Jurkat, Clone E6-1 (cell line): ENCODE data around the gene SYNDIG1.
"Not testable (repeated sequence)": the region's sequence is repeated elsewhere in the genome, so short reads cannot be mapped to it uniquely, and the experiment has no call there.

Source experiments
- DNase-seq: peaks from one replicate; pipeline ENCODE4 v3.0.0-alpha.2; 2011; ENCODE audit warnings: low read depth, low spot score
- H3K4me3 ChIP-seq: 2 replicates; pipeline ENCODE4 v1.5.1; 2011; ENCODE audit warnings: mild to moderate bottlenecking, low read length, control low read depth, moderate library complexity

Gene SYNDIG1

DNA sequence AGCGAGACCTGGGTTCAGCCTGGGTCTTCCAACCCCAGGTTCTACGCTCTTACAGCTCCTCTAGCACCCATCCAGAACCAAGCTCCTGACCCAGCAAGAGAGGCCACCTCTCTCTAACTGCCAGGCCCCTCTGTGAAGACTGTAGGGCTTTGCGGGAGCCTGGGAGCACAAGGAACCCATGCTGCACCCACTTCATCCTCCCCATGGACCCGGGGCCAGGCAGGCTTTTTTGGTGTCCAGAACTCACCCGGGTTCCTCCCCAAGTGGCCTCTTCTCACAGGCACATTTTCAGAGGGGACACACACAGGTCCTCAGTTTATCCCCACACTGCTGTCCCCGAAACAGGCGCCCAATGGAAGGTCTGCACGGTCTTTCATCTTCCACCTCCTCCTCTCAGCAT, 145.9 kb downstream of the SYNDIG1 start:
- no peak overlapping the region for H3K4me3 ChIP-seq
- DNase-seq: no peak

DNA sequence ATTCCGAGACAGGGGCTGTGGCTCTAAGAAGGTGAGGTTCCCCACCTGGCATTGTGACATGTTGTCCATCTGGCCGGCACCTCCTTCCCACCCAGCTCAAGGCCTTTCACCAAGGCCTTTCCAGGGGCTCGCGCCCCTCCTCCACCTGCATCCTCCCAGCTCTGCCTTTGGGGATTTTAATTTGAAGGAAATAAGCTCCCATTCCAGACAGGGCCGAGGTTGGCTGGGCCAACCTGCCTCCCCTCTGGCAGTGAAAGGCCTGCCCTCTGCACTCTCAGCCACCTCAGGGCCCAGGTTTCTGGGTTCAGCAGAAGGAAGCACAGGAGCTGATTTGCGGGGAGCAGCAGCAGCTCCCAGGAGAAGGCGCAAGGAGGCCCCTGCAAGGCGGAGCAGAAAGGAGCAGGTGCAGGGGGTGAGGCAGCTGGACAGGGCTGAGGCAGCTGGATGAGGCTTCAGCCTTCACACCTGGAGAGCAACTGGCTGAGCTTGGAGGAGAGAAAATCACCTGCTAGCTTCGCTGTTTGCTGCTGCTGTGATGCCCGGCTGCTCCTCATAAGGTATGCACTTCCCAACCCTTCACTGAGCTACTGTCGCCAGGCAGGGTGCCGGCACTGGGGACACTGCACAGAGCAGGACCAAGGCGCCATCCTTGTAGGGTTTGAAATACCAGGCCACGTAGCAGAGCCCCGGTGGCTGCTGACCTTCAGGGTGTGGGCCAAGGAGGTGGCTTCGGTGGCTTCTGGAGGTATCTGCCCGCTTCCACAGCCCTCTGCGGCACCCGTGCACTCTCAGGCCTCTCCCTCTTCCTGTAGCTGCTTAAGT, 147.0 kb downstream of the SYNDIG1 start:
- no peak for DNase-seq

DNA sequence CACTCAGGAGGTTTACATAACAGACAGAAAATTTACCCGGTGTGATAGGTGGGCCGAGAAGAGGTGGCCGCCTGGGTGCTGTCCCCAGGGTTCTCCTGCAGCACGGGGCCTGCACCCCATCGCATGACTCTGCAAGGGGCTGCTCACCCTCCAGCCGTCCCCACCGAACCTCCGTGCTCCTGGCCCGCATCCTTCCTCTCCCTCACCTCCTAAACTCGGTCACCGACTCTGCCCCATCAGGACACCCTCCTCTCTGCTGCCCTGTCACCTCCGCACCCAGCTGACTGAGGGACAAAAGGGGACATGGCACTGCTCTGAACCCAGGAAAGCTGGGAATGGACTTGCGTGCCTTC, 147.6 kb downstream of the SYNDIG1 start:
- no peak for DNase-seq
- no peak overlapping the region for H3K4me3 ChIP-seq

More for the DNA sequence above, 147.0 kb downstream of the SYNDIG1 start:
- no peak overlapping the region for H3K4me3 ChIP-seq

DNA sequence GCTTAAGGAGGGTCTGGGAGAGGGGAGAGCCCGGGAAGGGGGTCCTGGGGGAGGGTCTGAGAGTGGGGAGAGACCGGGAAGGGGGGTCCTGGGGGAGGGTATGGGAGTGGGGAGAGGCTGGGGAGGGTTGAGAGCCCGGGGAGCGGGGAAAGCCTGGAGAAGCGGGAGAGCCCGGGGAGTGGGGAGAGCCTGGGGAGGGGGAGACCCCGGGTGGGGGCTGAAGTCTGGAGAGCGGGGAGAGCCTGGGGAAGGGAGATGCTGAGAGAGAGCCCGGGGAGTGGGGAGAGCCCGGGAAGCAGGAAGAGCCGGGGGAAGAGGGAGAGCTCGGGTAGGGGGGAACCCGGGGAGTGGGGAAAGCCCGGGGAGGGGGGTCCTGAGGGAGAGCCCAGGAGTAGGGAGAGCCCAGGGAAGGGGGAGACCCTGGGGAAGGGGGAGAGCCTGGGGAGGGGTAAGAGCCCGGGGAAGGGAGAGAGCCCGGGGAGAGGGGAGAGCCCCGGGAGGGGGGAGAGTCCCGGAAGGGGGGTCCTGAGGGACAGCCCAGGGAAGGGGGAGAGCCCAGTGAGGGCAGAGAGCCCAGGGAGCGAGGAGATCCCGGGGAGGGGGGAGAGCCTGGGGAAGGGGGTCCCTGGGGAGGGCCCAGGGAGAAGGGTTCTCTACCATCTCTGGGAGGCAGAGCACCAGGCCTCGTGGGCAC, 148.5 kb downstream of the SYNDIG1 start:
- H3K4me3 ChIP-seq: no peak overlapping the region

DNA sequence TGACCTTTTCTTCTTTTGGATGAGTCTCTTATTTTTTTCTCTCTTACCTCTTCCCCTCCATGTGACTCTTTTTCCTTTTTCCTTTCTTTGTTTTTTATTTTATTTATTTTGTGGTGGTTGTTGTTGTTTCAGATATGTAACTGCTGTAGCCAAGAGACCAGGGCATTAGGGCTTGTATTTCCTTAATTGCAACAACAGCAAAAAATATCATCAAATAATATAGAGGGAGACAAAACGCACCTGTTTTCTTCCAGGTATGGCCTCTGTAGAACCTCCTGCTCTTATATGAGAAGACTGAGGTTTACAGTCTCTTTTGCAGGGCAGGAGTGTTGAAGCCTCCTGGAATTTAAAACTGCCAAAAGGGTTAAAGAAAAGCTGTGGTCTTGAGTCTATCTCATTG, 149.3 kb downstream of the SYNDIG1 start:
- no peak overlapping the region for H3K4me3 ChIP-seq
- no peak for DNase-seq

More for the DNA sequence above, 148.5 kb downstream of the SYNDIG1 start:
- DNase-seq: no peak

DNA sequence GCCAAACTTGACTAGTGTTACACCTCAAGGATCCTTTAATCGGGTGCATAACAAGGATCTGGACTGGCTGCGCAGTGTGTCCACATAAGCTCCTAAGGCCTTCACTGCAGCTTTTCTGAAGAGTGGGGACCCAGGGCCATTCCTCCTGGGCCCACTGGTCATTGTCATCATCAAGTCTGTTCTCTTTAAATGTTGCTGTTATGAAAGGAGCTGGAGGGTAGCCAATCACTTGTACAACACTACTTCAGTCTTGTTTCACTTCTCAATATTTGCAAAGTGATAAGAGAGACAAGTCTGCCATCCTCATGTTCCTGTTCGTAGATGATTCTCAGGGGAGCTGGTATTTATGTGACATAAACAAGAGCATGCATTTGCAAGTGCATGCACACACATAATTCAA, 149.8 kb downstream of the SYNDIG1 start:
- no peak overlapping the region for H3K4me3 ChIP-seq
- DNase-seq: no peak

DNA sequence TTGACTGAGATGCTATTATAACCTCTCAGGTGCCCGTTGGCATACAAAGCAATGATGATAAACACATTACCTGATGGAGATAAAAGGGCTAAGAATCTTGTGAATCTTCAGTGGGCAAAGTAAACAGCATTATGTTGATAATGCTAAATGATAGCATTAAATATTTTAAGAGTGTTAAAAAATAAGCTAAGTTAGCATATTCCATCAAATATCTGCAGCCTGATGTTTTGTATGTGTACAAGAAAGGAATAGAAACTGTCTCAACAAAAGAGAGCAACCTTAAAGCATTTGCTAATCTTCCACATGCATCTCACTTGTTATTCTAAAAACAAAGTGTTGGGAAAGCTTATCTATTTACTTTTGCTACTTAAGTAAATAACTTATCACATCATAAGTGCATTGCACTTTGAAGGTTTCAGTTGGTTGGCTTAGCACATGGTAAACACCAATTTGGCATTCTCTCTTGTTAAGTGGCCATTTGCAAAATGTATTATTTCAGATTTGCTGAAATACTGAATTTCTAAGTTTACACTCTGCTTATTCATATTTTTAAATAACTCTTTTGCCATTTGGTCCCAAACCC, 151.6 kb downstream of the SYNDIG1 start:
- no peak overlapping the region for H3K4me3 ChIP-seq
- DNase-seq: no peak

DNA sequence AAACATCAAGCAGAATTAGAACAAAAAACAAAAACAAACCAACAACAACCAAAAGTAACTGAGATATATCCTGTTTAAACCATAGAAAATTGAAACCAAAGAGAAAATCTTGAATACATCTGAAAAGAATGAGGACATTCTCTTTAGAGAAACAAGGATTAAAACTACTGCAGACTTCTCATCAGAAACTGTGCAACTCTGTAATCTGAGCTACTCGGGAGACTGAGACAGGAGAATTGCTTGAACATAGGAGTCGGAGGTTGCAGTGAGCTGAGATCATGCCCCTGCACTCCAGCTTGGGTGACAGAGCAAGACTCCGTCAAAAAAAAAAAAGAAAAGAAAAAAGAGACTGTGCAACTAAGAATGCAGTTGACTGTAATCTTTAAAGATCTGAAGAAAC, 153.4 kb downstream of the SYNDIG1 start:
- H3K4me3 ChIP-seq: no peak overlapping the region
- DNase-seq: no peak

DNA sequence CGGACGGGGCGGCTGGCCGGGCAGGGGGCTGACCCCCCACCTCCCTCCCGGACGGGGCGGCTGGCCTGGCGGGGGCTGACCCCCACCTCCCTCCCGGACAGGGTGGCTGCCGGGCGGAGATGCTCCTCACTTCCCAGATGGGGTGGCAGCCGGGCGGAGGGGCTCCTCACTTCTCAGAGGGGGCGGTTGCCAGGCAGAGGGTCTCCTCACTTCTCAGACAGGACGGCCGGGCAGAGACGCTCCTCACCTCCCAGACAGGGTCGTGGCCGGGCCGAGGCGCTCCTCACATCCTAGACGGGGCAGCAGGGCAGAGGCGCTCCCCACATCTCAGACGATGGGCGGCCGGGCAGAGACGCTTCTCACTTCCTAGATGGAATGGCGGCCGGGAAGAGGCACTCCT, 156.7 kb downstream of the SYNDIG1 start:
- H3K4me3 ChIP-seq, DNase-seq: not testable (repeated sequence)

DNA sequence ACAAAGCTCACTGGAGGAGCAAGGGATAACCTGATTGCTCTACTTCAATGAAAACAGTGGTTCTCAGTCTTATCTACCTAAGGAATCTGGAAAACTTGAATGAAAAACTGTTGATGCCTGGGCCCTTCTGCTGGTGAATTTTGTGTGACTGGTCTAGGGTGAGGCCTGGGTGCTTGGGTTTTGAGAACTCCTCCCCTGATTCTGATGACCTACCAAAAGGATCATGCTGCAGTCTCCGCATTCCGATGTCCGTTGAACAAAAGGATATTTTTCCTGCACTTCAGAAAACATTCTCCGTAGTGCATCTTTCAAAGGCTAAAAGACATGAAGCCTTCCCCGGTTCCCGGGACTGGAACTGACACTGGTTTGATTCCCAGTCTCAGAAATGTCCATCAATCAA, 157.9 kb downstream of the SYNDIG1 start:
- DNase-seq: no peak
- H3K4me3 ChIP-seq: no peak overlapping the region

DNA sequence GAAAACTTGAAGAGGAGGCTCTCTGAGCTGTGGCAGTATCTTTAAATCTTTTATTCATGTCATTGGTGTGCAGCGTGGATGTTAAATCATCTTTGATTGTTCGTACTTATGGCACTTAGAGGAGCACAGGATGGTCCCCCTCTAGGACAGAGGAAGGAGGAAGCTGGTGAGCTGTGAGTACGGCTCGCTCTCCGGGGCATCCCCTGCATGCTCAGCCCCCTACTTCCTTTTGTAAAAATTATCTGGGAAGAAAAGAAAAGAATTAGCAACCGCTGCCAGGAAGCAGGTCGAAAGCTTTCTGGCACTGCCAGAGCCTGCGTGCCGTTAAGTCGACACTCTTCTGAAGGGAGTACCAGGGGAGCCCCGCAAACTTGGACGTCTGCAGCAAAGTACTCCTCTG, 158.5 kb downstream of the SYNDIG1 start:
- no peak for DNase-seq
- H3K4me3 ChIP-seq: no peak overlapping the region

DNA sequence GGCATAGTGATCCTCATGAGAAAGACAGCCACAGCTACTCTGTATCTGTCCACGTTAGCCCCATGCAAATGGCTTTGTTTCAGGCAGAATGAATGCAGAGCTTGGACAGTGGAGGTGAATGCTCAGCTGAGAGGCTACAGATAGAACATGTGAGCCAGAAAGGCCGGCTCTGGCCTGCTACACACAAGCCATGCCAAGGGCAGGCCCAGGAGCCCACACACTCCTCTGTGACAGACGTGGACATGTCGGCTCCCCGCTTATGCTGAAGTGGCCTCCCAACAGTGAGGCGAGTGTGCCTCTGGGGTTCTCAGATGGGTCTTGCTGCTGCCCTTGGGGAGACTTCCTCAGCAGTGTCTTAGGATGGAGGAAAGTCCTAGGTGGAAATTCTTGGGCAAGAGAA, 159.6 kb downstream of the SYNDIG1 start:
- H3K4me3 ChIP-seq: no peak overlapping the region
- DNase-seq: no peak

DNA sequence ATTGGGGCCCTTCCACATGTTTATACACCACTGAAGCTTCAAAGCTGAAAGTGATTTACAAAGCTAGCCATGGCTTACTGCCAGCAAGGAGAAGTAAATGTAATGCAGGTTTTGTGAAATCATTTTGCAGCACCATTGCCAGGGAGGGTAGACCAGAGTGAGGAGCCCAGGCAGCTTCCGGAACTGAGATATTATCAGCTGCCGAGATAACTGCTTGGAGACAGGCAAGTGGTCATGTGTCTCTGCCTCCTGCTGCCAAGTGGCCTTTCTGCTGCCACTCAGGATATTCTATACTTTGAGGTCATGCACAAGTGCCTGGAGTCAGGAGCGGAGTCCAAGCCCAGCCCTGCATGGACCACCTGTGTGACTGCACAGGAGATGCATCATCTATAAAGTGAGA, 160.2 kb downstream of the SYNDIG1 start:
- DNase-seq: no peak
- H3K4me3 ChIP-seq: no peak overlapping the region

DNA sequence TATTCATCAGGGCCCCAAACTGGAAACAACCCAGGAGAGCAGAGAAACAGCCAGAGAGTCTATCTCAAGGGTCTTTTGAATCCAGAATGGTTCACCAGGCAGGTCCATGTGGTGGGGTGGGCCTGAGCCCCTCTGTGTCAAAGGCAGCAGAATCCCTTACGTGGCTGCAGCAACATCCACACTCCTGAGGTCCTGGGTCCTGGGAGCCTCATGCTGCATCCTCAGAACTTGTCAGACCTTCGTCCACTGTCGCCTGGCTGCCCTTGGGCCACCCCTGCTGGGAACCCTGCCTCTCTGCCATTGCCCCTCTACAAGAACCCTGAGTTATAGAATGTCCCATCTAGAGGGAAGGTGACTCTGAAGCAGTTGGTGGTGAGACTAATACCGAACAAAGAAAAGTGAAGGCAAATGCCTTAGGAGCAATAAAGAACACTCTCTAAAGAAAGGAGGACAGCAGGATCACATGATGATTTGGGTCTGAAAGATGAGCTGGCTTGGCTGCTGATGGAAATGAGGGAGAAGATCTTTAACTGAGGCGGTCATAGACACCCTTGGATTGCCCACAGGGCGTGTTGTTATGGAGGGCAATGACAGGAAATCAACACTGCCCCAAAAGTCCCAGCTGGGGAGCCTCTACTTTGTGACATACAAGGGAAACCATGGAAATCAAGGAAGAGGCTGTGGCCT, 161.2 kb downstream of the SYNDIG1 start:
- H3K4me3 ChIP-seq: no peak overlapping the region
- no peak for DNase-seq

DNA sequence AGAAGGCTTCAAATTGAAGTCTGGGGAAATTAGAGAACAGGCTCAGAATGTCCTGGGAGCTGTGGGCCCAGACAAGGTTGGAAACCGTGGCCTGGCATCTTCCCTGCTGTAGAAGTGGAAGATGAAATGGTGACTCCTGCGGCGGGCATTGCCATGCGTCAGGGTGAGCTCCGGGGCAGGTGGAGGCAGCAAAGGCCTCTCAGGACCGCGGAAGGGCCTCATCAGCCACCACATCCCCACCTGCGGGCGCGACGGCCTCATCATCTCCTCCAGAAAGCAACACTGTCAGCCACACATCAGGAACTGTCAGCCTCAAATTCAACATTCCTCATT, 161.7 kb downstream of the SYNDIG1 start:
- no peak overlapping the region for H3K4me3 ChIP-seq
- no peak for DNase-seq

DNA sequence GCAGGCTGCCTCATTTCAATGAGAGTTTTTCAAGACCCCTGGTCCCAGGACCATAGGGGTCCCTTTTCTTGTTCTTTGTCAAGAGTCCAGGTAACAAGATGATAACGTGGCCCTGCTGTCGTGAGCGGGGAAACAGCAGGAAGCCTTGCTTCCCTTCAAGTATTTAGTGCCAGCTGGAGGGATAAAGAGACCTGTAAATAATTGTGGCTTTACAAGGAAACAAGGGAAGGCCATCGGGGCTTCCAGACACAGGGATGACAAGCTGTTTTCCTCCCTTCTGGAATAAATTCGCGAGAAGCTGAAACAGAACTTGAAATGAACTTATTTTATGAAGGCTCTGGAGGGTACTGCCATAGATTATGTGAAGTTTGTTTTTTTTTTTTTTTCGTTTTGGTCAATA, 163.2 kb downstream of the SYNDIG1 start:
- DNase-seq: no peak
- no peak overlapping the region for H3K4me3 ChIP-seq

DNA sequence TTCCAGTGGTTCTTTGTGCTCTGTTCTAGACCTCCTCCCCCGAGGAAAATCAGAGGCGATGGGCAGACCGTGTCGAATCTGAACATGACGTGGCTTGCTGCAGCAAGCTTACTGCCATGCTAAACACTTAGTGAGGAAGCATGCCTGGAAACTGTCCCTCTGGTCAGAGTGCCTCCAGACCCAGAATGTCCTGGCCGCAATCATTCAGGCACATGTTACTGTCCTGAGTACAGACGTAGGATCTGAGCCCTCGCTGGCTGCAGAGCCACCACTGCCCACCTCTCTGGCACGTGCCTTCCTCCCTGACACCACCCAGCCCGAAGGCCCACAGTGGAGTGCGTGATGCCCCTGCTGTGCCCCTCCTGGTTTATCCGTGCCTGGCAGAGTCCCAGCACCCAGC, 163.6 kb downstream of the SYNDIG1 start:
- DNase-seq: no peak

DNA sequence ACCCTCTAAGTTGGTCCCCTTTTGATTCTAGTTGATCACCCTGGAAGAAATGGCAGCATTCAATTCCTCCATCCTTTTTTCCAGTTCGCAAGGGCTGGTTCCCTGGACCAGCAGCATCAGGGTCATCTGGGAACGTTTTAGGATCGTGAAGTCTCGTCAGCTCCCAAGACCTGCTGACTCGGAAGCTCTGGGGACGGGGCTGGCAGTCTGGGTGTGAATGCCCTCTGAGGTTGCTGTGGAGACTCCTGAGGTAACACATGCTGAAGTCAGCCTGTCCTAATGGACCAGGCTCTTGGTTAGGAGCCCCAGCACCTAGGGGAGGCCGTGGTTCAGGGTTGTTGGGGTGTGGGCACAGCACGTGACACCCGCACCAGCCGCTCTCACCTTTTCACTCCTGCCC, 164.1 kb downstream of the SYNDIG1 start:
- H3K4me3 ChIP-seq: no peak overlapping the region
- DNase-seq: no peak

More for the DNA sequence above, 163.6 kb downstream of the SYNDIG1 start:
- no peak overlapping the region for H3K4me3 ChIP-seq

DNA sequence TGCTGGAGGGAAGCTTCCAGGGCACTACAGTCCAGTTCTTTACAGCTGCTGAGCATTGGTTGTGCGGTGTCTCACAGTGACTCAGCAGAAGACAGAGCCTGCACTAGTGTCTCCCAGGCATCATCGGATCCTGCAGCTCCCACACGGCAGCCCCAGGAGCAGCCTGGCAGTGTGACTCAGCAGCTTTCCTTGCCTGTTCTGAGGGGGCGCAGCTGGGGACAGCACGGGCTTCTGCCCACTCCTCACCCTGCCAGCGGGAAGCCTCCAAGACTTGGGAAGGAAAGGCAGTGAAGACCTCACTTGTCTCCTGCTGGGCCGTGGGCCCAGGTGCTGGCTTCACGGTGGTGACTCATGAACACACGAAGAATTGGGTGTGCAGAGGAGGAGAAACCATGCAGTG, 165.4 kb downstream of the SYNDIG1 start:
- DNase-seq: no peak
- H3K4me3 ChIP-seq: no peak overlapping the region

DNA sequence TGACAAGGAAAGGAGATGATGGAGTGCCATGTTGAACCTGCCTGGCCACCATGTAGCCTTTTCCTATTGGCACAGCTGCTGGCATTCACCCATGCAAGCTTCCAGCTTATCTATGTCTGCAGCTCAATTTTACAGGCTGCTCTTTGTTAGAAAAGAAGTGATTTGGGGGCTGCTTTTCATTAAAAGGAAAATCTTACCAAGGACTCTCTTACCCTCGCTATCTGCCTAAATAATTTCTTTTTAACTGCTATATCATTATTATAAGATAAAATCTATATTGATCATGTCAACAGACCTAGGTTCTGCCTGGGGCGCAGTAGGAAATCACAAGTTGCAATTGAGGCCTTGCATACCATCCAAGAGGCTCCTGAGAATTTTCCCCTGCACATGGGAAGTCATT, 167.2 kb downstream of the SYNDIG1 start:
- no peak overlapping the region for H3K4me3 ChIP-seq
- DNase-seq: no peak
